Lower leg skin (tissue), 4 donors: ENCODE measurements around the gene MYADML2. TPM values are rescaled to one million over a fixed set of nuclear protein-coding genes. Genes with fewer than 3 reads are reported as not detected.

Experiments
- DNase-seq, 2 donors: peaks; one replicate each; pipeline ENCODE4 v3.0.0-alpha.2; 2019; ENCODE audit warnings: low spot score in 2 of 2
- H3K4me3 ChIP-seq: fragments of 200-600 bp; sonication (generic); 2 replicates; pipeline ENCODE4 v1.5.1; 2017; ENCODE audit warnings: mild to moderate bottlenecking, low read depth; ENCODE audit not compliant: poor library complexity, severe bottlenecking
- CTCF ChIP-seq, 3 donors: fragments of 450-650 bp; IDR thresholded peaks; one replicate each; pipeline ENCODE4 v1.5.1; 2016; ENCODE audit warnings: antibody characterized with exemption in 3 of 3, mild to moderate bottlenecking in 3 of 3, moderate library complexity in 2 of 3
- POLR2A ChIP-seq, 2 donors: fragments of 450-650 bp; IDR thresholded peaks; one replicate each; pipeline ENCODE4 v1.6.1; 2016 to 2017; ENCODE audit warnings: antibody characterized with exemption in 2 of 2, mild to moderate bottlenecking in 1 of 2, moderate library complexity in 1 of 2
- WGBS, 2 donors: methylation state at CpG; one replicate each; pipeline ENCODE4 v1.1.5; 2018; 5-methylcytosine and 5-hydroxymethylcytosine counted together
- intact Hi-C: fragments of 100-400 bp; cut with DNase I; formaldehyde crosslinking; loops from one replicate; pipeline ENCODE4 v1.15.0; 2023; ENCODE audit warnings: low total_unique reads
- total RNA-seq, 4 donors: library from RNA; depleted of rRNA; stranded (reverse); fragments of >200 nt; gene quantifications; one replicate each; pipeline ENCODE4 v1.1.0, GENCODE V29; 2016

MYADML2 gene
- total RNA-seq, 4 donors from 2014 or later = not detected

GRCh38 chr17:81914103-81914850 lies 32.8 kb downstream of the MYADML2 start:
- TF ChIP-seq POLR2A (IDR thresholded peaks at IDR 0.05) (no peak), CTCF (IDR thresholded peaks at IDR 0.05) (no peak)
- DNase-seq = no peak
- 96 to 97% methylated on average over 30 to 36 of the region's 36 CpGs for WGBS, 2 donors
- H3K4me3 ChIP-seq = no peak overlapping the region
- intact Hi-C loops = no loop called here

DNA sequence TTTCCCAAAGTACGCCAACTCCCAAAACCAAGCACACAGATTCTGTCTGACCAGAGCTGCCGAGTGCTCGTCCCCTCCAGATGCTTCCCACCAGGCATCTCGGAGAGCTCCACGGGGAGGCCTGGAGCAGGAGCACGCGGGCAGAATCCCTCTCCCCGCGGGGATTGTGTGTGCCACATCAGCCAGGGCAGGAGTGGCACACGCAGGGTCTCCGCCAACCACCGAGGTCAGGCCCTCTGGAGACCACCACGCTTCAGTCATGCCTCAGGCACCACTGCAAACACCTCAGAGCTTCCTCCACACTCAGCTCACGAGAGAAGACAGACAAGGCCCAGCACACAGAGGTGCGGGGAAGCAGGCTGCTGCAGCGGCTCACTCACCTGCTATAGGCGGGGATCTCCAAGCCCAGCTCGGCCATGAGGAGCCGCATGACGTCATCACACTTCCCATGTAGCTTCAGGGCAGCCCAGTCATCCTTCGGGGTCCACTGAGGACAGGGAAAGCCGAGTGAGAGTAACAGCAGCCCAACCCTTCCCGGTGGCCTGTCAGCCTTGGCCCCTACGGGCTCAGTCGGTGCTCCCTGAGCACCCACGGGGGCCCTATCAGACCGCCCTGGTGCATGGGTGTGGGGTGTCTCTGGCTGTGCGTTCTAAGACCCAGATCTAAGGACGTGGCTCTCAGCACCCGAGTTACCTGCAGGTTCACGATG lies 33.5 kb downstream of the MYADML2 start:
- WGBS, 2 donors = 94 to 96% methylated on average over 29 to 30 of the region's 31 CpGs
- no peak overlapping the region for H3K4me3 ChIP-seq
- no peak for TF ChIP-seq POLR2A (IDR thresholded peaks at IDR 0.05)
- TF ChIP-seq CTCF (IDR thresholded peaks at IDR 0.05) = no peak
- intact Hi-C loops = no loop called here
- no peak for DNase-seq

DNA sequence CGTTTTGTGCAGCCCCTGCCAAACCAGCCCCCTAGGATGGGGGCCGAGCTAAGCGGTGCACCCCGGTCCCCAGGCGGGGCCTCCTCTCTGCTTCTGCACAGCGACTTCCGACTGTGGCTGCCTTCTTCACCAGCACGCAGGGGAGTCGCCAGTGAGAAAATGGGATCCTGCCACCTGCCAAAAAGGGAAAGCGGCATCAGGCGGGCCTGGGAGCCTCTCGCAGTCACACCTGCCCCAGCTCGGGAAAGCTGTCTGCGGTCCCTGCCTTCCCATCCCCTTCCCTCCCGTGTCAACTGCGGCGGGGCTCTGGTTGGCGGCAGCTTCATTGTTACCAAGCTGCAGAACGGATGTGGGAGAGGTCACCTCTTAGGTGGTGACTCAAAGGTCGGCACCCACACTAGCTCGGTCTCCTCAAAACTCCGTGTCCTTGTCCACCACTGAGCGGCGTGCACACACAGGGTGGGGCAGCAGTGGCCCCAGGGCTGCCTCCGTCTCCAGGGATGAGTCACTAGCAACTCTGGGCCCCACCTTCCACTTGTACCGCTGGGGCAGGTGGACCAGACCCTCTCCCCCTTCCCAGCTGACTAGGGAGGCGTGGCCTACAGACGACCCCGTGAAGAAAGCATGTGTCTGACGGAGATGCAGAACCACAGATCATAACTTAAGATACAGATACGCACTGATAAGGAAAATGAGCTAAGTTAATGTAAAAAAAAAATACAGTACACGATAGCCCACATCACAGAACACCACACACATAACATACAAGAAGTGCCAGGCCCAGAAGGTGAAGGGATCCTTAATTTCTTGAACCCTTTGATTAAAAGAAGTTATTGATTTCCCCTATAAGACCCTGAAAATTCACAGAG lies 34.4 kb downstream of the MYADML2 start:
- no peak overlapping the region for H3K4me3 ChIP-seq
- 78% methylated on average over 27 to 30 of the region's 32 CpGs for WGBS, 2 donors
- no peak for DNase-seq
- intact Hi-C loops = no loop called here
- no peak for TF ChIP-seq CTCF (IDR thresholded peaks at IDR 0.05)
- TF ChIP-seq POLR2A (IDR thresholded peaks at IDR 0.05) = no peak

DNA sequence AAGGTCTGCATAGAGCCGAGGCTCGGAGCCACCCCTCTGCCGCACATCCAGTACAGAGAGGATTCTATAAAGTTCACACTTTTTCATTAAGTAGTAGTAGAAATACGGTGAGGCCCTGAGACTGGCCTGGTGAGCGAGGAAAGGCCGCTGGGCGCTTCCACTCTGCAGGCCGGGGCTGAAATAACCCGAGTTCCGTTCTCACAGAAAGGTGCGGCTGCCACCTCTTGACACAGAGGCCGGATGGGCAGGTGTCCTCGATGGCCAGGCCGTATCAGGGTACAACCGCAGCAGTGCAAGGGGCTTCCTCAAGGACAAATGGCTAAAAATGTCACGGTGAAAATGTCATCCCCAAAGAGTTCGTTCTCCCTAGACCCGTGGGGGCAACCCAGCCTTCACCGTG lies 35.1 kb downstream of the MYADML2 start:
- TF ChIP-seq POLR2A (IDR thresholded peaks at IDR 0.05) (no peak), CTCF (IDR thresholded peaks at IDR 0.05) (no peak)
- DNase-seq = no peak
- 85 to 92% methylated on average over 19 of the region's 19 CpGs for WGBS, 2 donors
- no peak overlapping the region for H3K4me3 ChIP-seq
- intact Hi-C loops = no loop called here

- TF ChIP-seq CTCF (IDR thresholded peaks at IDR 0.05) = no peak
- intact Hi-C loops = no loop called here
- whole genome bisulfite sequencing, 2 donors = 7 to 16% methylated on average over 22 to 51 of the region's 84 CpGs
- peak; percentile 85 to 98 for DNase-seq
- H3K4me3 ChIP-seq = peak within 1 kb of the TSS; percentile 60
Observed at GRCh38 chr17:81911277-81911961, 35.6 kb downstream of the MYADML2 start, which contains the start of gene PCYT2. Gene PCYT2 (minus strand): TSS chr17:81911399. CDS start chr17:81911355, 44 bp downstream.
